ENCODE data around the gene VAMP2.
A peak's percentile ranks its signal among the peaks of the same experiment; 100 is the strongest.

The VAMP2 gene

GRCh38 chr17:8128125-8128784, 34.5 kb downstream of the VAMP2 start:
- Histone ChIP-seq H3K4me3 (replicated peaks; ENCODE audit: low read depth, low read length) (no peak overlapping the region), H3K36me3 (ENCODE audit: control insufficient read depth, insufficient read depth, low read length) (no peaks in the 10 kb centered on the region), H3K27me3 (replicated peaks; ENCODE audit: control insufficient read depth, insufficient read depth, low read length) (no peaks in the 10 kb centered on the region)
- no peak for TF ChIP-seq CTCF (IDR thresholded peaks at IDR 0.05; ENCODE audit: insufficient read depth, low read length, poor library complexity, severe bottlenecking)
- no peak for DNase-seq (ENCODE audit: extremely low read depth, insufficient read length)

- no peaks in the 10 kb centered on the region for H3K27me3 ChIP-seq (replicated peaks; ENCODE audit: control insufficient read depth, insufficient read depth, low read length)
- DNase-seq (ENCODE audit: extremely low read depth, insufficient read length) = peak; percentile 76
- TF ChIP-seq CTCF (IDR thresholded peaks at IDR 0.05; ENCODE audit: insufficient read depth, low read length, poor library complexity, severe bottlenecking) = no peak
Observed at GRCh38 chr17:8126491-8127066, 36.2 kb downstream of the VAMP2 start.

GRCh38 chr17:8125947-8126490, 36.7 kb downstream of the VAMP2 start:
- no peaks in the 10 kb centered on the region for H3K27me3 ChIP-seq (replicated peaks; ENCODE audit: control insufficient read depth, insufficient read depth, low read length)

More at GRCh38 chr17:8126491-8127066, 36.2 kb downstream of the VAMP2 start:
- Histone ChIP-seq H3K36me3 (ENCODE audit: control insufficient read depth, insufficient read depth, low read length) (no peaks in the 10 kb centered on the region), H3K4me3 (replicated peaks; ENCODE audit: low read depth, low read length) (peak overlapping the region; percentile 70)

GRCh38 chr17:8125154-8125946, 37.4 kb downstream of the VAMP2 start:
- H3K4me3 ChIP-seq (replicated peaks; ENCODE audit: low read depth, low read length) = peak overlapping the region; percentile 70
- no peaks in the 10 kb centered on the region for H3K27me3 ChIP-seq (replicated peaks; ENCODE audit: control insufficient read depth, insufficient read depth, low read length)
- H3K36me3 ChIP-seq (ENCODE audit: control insufficient read depth, insufficient read depth, low read length) = no peaks in the 10 kb centered on the region

More at GRCh38 chr17:8125947-8126490, 36.7 kb downstream of the VAMP2 start:
- DNase-seq (ENCODE audit: extremely low read depth, insufficient read length) = no peak
- no peak for TF ChIP-seq CTCF (IDR thresholded peaks at IDR 0.05; ENCODE audit: insufficient read depth, low read length, poor library complexity, severe bottlenecking)
- H3K4me3 ChIP-seq (replicated peaks; ENCODE audit: low read depth, low read length) = peak overlapping the region; percentile 70
- H3K36me3 ChIP-seq (ENCODE audit: control insufficient read depth, insufficient read depth, low read length) = no peaks in the 10 kb centered on the region

More at GRCh38 chr17:8125154-8125946, 37.4 kb downstream of the VAMP2 start:
- TF ChIP-seq CTCF (IDR thresholded peaks at IDR 0.05; ENCODE audit: insufficient read depth, low read length, poor library complexity, severe bottlenecking) = no peak
- DNase-seq (ENCODE audit: extremely low read depth, insufficient read length) = peak; percentile 78
